GM13976 (cell line): ENCODE results near the gene NAV1.
A peak's percentile ranks its signal among the peaks of the same experiment; 100 is the strongest.

ENCODE experiments used
- DNase-seq: peaks from one replicate; pipeline ENCODE4 v3.0.0; 2012; ENCODE audit warnings: low spot score
- CTCF ChIP-seq: IDR thresholded peaks from 2 replicates; pipeline ENCODE4 v1.5.1; 2012; ENCODE audit warnings: borderline replicate concordance, mild to moderate bottlenecking; ENCODE audit not compliant: insufficient read depth; ENCODE audit errors: extremely low read depth, missing control alignments, control extremely low read depth
- in situ Hi-C: fragments of 300-500 bp; cut with MboI; formaldehyde crosslinking; loops from one replicate; pipeline ENCODE4 v1.12.0; 2022; ENCODE audit warnings: low sequenced_read_pairs, mixed read lengths, inconsistent platforms; ENCODE audit not compliant: unreplicated experiment

Gene NAV1

GRCh38 chr1:201554789-201555592 is 16.1 kb downstream of the NAV1 start:
- no peak for TF ChIP-seq CTCF
- in situ Hi-C loops: no loop called here
- DNase-seq: no peak

GRCh38 chr1:201555593-201555945 is 16.6 kb downstream of the NAV1 start:
- in situ Hi-C loops: no loop called here
- no peak for DNase-seq
- no peak for TF ChIP-seq CTCF

- in situ Hi-C loops: no loop called here
- TF ChIP-seq CTCF: no peak
- no peak for DNase-seq
These were observed 18.1 kb downstream of the NAV1 start for GRCh38 chr1:201556841-201557571.

- no peak for TF ChIP-seq CTCF
- in situ Hi-C loops: no loop called here
- DNase-seq: no peak
These were observed 18.6 kb downstream of the NAV1 start for GRCh38 chr1:201557572-201557958.

- peak; percentile 82 for TF ChIP-seq CTCF
- in situ Hi-C loops: loop anchor here (10.0 kb wide), 2 partner anchors 135 to 225 kb away; no protein-coding TSS in a partner anchor
- DNase-seq: peak; percentile 87
These were observed 20.8 kb downstream of the NAV1 start for GRCh38 chr1:201559679-201560162.

GRCh38 chr1:201560328-201561194 is 21.6 kb downstream of the NAV1 start:
- in situ Hi-C loops: loop anchor here (10.0 kb wide), 2 partner anchors 134 to 224 kb away; no protein-coding TSS in a partner anchor

More at GRCh38 chr1:201560328-201561194, 21.6 kb downstream of the NAV1 start:
- no peak for DNase-seq
- TF ChIP-seq CTCF: no peak
